ENCODE results near the gene ELOB. TPM values are rescaled to one million over a fixed set of nuclear protein-coding genes. Genes with fewer than 3 reads are reported as not detected.

The ELOB gene
- total RNA-seq, 1 experiment from 2014 or later: 319 TPM

GRCh38 chr16:2726923-2727322 is 50.2 kb downstream of the ELOB start:
- Histone ChIP-seq H3K79me1 (ENCODE audit: insufficient read depth, low read depth, low read length, poor library complexity, severe bottlenecking) (no peaks in the 10 kb centered on the region), H2BK20ac (ENCODE audit: low read depth, low read length, poor library complexity, severe bottlenecking) (no peak overlapping the region), H3T11ph (ENCODE audit: low read length) (no peak overlapping the region), H3K23me2 (ENCODE audit: insufficient read length, low read depth, low read length, poor library complexity, severe bottlenecking) (no peaks in the 10 kb centered on the region), H4K20me1 (ENCODE audit: control insufficient read depth, insufficient read depth, insufficient read length) (no peaks in the 10 kb centered on the region), H2BK5ac (ENCODE audit: insufficient read length, low read length) (no peak overlapping the region), H3K4me1 (ENCODE audit: insufficient read depth, low read length) (no peaks in the 10 kb centered on the region), H2BK15ac (ENCODE audit: low read depth, low read length) (no peak overlapping the region), H2AFZ (ENCODE audit: low read length) (no peak overlapping the region), H4K5ac (ENCODE audit: insufficient read length, low read depth, low read length) (no peak overlapping the region), H3K27me3 (ENCODE audit: insufficient read depth, low read length) (no peaks in the 10 kb centered on the region), H3K27ac (ENCODE audit: insufficient read length, low read depth, low read length) (no peak overlapping the region), H3K56ac (ENCODE audit: insufficient read length, low read depth, low read length) (no peak overlapping the region), H3K9ac (ENCODE audit: extremely low read depth, insufficient read length, low read length) (no peak overlapping the region), H4K8ac (replicated peaks; ENCODE audit: insufficient read length, low read depth, low read length) (no peak overlapping the region), H3K14ac (ENCODE audit: insufficient read depth, low read length) (no peak overlapping the region), H3K9me3 (ENCODE audit: control insufficient read depth, low read depth, low read length) (no peaks in the 10 kb centered on the region), H4K91ac (ENCODE audit: insufficient read length, low read depth, low read length) (no peak overlapping the region), H2BK12ac (ENCODE audit: insufficient read length, low read depth, low read length) (no peak overlapping the region), H3K79me2 (ENCODE audit: insufficient read depth, low read length) (no peaks in the 10 kb centered on the region), H3K4me2 (ENCODE audit: insufficient read depth, insufficient read length, low read length) (no peak overlapping the region), H2AK5ac (ENCODE audit: insufficient read length, low read length) (no peak overlapping the region), H3K18ac (ENCODE audit: insufficient read length, low read depth, low read length) (no peak overlapping the region), H3K4ac (ENCODE audit: low read depth, low read length) (no peak overlapping the region), H3K23ac (ENCODE audit: insufficient read length, low read depth, low read length) (no peak overlapping the region), H2BK120ac (ENCODE audit: low read depth, low read length, poor library complexity, severe bottlenecking) (no peak overlapping the region)
- H3K4me1 Mint-ChIP-seq: 0 out of 4 replicates have a peak, but pooled peaks cover 0 to 2% of the 10 kb centered on the region in 2 experiments
- no peak for TF ChIP-seq CTCF (conservative IDR thresholded peaks at IDR 0.05)
- no peak overlapping the region for H3K4me3 Mint-ChIP-seq
- peaks cover 2% of the 10 kb centered on the region; the same call in 1 of the 2 replicates for H3K27me3 Mint-ChIP-seq (ENCODE audit: low read depth)
- no peaks in the 10 kb centered on the region for H3K36me3 Mint-ChIP-seq (ENCODE audit: insufficient read depth in 1 of 3, low read depth in 3 of 3)
- no peak for DNase-seq
- no CpG with 5 or more reads among the region's 5 CpGs for WGBS (ENCODE audit: extremely low coverage, insufficient read length, low lambda C conversion rate)
- H3K27ac Mint-ChIP-seq: no peak overlapping the region
- H3K9me3 Mint-ChIP-seq: no peaks in the 10 kb centered on the region
